HG03565 (cell line): ENCODE measurements around the gene DAP.
A peak's percentile ranks its signal among the peaks of the same experiment; 100 is the strongest.

Experiments used
- ATAC-seq: cut with Tn5 transposase; IDR thresholded peaks from one replicate; pipeline ENCODE4 v1.9.1; 2021; ENCODE audit warnings: mild to moderate bottlenecking, moderate library complexity; ENCODE audit not compliant: unreplicated experiment

Gene DAP

DNA sequence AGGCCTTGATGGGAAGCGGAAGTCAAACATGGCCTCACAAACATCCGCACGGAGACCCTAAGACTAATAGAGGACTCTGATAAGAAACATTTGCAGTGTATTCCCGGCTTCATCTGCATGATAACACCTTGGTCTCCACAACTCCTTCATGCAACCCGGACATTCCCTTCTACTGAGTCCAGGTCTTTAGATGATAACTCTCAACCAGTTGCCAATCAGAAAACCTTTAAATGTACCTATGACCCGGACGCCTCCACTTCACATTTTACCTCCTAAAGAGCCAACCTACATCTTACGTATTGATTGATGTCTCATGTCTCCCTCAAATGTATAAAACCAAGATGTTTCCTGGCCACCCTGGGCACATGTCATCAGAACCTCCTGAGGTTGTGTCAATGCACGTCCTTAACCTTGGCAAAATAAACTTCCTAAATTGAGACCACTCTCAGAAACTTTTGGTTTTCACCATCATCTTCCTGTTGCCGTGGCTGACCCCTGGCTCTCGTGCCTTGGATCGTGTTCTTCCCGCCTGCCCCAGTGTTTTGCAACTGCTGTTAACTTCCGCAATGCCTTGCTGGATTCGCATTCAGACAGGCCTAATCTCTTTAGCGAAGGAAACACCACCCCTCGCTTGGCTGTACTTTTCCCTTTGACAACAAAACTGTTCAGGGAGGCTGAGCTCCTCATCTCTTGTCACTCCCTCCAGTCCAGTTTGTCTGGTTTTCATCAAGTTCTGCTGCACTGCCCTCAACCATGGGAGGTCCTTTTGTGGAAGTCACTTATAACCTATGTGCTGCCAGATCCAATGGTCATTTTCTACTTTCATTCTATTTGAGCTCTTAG is 1.1 kb upstream of the DAP start:
- no peak for ATAC-seq

DNA sequence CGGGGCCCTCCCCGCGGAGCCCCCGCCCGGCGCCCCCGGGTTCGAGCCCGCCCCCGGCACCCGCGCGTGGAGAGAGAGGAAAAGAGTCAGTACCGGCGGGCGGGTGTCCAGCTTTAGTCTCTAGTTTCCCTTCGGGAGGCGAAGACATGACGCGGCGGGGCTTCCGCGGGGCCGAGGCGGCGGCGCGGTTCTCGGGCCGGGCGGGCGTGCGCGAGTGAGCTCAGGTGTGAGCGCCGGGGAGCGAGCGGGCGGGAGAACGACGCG is 181 bp downstream of the DAP start:
- ATAC-seq: no peak

DNA sequence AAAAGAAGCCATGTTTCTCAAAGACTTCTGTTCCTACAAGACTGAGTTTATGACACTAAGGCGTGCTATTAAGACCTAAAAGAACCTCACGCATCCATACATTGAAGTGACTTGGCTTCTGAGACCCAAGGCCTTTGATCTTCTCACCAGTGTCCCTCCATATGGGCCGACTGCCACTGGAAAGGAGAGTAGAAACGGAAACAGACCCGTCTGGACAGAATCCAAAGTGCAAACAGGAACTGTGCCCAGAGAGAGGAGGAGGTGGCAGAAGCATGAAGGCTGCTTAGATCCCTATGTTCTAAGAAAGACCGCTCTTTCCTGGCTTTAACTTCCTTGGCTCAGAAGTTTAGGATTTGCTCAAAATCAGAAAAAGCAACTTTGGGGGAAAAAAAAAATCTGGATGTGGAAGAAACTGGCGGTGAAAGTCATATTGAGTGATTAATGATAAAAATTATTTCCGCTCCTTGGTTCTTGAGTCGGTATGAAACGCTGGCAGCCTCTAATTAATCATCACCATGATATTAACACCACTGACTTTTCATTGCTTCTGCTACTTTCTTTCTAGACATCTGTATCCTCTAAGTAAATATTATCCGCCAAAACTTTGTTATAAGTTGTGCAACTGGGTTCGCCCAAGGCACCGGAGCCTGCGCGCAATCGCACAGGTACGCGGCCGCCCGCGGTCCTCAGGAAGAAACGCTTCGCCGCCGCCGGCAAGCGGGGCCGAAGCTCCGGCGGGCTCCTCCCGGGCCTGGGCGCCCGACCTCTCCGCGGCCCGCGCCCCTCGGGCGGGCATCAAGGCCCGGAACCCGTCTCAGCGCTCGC is 726 bp downstream of the DAP start:
- peak; percentile 16 for ATAC-seq

DNA sequence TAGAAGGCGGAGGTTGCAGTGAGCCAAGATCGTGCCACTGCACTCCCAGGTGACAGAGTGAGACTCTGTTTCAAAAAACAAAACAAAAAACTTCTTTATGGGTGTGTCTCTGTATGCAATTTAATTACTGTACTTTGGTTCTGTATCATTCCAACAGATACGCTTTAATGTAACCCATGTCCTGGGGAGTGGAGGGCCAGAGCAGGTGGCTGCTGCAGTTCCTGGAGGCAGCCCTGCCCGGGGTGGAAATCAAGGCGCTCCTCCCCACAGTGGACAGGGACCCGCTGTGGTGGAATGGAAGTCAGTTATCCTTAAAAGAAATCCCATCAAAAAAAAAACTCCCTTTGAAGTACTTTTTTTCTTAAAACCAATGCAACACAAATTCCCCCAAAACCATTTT is 1.9 kb downstream of the DAP start:
- no peak for ATAC-seq

DNA sequence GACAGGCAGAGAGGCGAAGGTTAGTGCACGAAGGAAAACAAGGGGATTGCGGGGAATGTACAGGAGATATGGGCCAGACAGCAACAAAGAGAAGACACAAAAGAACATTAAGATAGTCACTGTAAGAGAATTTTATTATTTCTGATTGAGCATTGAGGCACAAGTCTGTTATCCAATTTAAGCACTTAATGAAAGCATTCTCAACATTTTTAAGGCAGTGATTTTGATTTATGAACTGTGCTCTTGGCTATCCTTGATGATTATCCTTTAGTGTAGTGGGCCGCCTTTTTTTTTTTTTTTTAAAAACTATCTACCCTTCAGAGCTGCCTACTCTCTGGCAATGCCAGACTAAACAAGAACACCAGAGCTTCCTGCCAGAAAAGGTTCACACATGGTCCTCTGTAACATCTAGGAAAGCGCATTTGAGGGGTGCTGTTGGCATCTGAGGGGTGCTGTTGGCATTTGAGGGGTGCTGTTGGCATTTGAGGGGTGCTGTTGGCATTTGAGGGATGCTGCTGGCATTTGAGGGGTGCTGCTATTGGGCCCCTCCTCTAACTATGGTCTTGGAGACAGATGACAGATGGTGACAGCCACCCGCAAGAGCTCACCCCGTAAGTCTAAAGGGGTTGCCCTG is 3.0 kb downstream of the DAP start:
- ATAC-seq: no peak

DNA sequence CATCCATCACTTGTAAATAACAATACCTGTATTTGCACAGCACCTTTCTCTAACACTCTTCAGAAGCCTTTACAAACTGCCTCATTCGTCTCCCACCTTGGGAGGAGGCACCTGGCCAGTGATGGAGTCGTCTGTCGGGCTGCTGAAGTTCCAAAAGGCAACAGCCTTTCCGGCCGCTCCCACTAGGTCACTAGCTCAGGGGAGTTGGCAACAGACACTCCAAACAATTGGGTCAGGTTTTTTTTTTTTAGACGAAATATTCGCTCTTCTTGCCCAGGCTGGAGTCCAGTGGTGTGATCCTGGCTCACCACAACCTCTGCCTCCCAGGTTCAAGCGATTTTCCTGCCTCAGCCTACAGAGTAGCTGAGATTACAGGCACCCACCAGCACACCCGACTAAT is 4.0 kb downstream of the DAP start:
- ATAC-seq: no peak

DNA sequence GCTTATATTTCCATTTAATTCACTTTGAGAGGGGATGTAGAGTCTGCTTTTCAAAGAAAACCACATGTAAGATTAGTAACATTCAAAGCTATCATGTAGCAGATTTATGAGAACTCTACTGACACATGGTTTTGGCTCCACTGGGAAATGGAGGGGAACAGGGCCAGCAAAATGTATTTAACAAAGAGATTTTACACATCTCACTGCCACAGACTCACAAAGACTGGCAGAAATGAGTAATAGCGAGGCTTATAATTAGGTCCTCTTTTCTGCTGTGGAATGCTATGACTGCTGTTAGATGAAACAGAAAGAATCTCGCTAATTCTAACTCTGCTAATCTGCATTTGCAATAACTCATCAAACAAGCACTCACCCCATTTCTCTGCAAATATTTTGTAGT is 4.5 kb downstream of the DAP start:
- no peak for ATAC-seq

DNA sequence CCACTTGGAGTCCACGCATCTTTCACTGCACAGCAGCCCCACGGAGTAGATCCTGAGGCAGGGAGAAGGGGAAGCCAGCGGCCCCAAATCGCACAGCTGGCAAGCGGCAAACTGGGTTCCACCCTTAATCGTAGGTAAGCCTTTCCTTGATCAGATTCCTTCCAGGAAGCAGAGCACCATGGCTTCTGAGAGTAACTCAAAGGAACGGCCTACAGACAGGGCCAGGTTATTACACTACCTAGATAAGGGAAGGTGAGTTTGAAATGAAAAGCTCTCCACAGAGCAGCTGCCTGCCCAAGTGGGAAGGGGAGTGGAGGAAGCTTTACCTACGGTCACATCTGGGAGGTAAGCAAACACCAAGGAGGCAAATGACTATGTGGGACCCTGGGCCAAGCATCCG is 7.9 kb downstream of the DAP start:
- ATAC-seq: no peak

DNA sequence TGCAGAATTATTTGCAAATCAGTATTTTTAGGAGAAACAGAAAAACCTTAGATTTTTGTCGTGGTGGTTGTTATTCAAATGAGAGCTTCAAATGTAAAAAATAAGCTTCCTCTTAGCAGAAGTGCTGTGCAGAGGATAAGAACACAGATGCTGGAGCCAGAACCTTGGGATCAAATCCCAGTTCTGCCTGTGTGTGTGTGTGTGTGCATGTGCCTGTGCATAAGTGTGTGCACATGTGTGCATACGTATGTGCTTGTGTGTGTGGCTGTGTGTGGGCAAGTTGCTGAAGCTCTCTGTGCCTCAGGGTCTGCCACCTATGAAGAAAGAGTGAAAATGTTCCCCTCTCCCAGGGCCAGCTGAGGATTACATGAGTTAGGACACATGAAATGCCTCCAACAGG is 8.6 kb downstream of the DAP start:
- ATAC-seq: no peak

DNA sequence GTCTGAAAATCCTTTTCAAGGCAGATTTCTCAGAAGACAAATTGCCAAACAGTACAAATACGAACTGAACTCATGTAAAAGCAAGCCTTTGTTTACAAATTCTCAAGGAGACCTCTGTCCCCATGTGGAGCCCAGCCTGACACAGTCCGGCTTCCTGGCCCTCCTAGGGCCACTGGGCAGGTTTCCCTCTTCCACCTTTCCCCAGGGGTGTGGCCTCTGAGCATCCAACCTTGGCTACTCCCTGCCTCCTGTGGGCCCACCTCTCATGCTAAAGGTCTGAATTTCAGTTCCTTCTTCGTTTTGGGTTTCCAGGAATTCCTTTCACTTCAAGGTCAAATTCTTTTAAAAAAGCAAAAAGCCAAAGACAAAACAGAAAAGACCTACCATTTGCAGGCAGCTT is 10.1 kb downstream of the DAP start:
- ATAC-seq: no peak

DNA sequence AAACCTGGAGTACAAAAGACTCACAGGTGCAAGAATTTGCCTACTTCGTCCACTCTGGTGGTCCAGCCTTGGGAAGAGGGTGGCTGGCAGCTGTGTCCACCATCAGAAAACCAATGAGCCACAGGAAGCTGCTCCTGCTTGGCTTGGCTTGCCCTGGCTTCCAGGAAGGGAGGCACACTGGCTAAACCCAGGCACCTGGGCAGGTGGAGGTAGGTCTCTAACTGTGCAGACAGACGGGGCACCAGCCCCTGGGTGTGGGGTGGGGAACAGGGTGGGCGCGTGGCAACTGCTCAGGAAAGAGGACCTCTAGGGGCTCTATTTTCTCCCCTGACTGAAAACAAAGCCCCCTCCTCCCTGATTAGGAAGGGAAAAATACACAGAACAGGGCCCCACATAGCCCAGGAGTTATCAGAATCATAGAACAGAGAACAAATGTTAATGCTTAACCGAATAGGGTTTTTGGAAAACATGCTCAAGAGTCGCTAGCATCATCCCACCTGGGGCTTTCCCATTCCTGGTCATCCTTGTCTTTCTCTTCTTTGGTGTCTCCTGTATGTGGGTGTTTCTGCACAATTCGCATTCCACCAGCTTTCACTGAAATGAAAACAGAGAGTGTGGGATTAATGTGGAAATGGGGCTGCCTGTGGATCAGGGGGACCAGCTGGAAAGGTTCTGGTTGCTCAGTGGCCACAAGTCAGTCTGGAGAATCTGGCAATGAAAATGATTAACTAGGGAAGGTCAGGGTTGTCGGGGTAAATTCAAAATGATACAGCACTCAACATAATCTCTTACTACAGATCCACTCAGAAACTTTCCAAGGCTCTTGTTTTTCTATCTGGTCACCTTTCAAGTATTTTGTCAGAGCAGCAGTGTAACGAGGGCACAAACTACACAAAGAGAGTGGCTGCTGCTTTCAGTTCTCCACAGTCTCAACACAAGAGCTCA is 13.1 kb downstream of the DAP start:
- ATAC-seq: no peak

DNA sequence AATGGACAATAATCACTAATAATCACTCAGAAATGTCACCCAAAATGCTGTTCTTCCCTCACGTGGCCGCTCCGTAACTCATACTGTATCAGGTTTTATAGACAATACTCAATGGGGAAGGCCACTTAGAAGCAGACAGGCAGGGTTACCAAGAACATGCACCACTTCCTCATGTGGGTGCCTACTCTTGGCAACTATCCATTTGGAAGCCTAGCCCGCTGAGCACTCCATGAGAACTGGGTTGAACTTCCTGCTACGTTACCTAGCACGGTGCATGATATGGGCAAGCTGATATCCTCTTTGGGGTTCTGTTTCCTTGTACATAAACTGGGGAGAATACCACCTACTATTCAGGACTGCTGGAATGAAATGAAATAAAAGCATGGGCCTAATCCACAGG is 14.3 kb downstream of the DAP start:
- no peak for ATAC-seq

DNA sequence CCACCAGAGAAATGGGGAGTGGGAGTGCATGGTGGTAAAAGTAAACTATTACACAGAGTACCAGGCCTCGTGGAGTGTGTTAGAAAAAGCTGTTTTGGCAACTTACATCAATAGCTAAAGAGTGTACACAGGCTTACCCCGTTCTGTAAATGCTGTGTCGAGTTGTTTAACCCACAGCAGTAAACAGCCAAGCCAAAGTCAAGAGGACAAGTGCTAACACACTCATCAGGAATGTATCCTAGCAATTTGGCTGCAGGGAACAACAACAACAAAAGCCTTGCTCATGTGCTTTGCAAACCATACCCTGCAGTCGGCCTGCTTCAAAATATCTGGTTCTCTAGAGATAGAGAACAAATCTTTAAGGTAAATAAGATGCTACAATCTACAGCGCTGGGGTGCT is 15.9 kb downstream of the DAP start:
- ATAC-seq: no peak

DNA sequence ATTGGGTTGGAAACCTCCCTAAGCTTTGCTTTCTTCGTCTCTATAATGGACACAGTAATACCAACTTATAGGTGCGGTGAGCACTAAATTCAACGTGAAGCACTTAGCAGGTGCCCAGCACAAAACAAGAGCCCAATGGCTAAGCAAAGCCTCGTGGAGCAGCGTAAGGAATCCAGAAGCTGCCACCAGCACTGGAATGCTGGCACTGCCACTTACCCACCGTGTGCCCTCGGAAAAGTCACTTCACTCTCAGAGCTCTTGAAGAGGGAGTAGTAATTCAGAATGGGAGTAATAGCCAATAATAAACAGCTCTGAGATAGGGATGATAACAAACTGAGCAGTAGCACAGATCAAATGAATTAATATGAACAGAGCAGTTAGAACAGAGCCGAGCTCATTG is 16.4 kb downstream of the DAP start:
- ATAC-seq: no peak

DNA sequence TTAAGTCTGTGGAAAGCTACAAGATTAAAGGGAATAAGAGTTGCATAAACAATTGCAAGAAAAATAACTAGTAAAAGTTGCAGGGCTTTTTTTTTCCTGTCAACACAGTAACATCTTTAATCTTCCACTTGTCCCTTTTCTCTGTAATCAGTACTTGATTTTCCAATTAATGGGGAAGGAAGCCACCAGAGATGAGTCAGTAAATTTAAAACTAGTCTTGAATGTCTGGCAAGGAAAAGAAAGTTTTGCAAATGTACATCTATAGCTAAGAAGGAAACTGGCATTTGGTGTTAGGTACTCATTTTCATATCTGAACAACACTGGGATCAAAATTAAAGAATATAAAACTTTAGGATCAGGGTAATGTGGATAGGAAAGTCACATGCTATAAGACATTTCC is 17.1 kb downstream of the DAP start:
- no peak for ATAC-seq

DNA sequence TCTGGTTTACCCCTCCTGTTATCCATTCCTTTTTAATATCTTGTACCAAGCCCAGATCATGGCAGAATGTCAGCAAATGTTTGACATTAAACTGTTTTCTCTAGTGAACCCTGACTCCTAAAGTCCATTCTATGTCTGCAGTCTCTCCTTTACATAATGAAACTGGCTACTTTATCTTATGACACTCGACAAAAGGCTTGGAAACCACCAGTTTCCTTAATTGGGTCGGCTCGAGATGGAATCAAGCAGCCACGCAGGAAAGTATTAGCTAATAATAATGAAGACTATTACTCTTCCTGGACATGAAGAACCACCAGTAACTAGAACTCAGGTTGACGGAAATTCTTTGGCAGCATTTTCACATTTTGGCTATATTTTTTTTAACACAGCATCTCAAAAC is 17.5 kb downstream of the DAP start:
- no peak for ATAC-seq

DNA sequence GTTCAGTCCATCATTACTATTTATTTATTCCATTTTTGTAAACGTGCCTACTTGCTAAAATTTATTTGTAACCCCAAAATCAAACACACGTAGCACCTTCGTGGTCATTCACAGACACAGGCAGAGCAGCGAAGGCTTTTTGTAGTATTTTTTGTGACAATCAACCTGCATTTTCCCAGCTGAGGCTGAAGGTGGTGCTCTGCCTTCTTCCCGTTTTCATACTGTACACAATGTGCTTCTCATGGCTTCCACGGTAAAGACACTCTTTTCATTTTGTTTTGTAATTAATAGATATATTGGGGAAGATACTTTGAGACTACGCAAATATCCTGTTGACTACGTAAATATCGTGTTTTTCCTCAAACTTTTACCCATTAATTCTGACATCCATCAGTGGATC is 19.4 kb downstream of the DAP start:
- no peak for ATAC-seq

DNA sequence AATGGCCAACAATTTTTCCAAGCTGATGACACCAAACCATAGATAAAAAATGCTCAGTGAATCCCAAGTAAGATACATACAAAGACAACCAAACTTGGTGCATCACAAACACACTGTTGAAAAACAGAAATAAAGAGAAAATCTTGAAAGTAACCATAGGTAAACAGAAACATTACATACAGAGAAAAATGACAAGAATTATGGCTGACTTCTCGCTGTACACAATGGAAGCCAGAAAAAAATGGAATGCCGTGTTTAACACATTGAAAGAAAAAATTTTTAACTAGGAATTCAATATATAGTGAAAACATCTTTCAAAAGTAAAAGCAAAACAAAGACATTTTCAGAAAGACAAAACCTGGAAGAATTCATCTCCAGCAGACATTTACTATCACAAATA is 20.6 kb downstream of the DAP start:
- no peak for ATAC-seq

DNA sequence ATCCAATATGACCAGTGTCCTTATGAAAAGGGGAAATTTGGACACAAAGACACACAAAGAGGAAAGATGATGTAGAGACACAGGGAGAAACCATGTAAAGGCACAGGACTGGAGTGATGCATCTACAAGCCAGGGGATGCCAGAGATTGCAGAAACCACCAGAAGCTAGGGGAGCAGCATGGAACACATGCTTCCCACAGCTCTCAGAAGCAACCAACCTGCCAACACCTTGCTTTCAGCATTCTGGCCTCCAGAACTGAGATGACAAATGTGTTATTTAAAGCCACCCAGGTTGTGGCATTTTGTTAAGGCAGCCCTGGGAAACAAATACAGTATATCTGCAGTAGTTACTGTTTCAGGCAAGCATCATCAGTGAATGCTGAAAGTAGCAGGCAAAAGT is 23.2 kb downstream of the DAP start:
- ATAC-seq: no peak

DNA sequence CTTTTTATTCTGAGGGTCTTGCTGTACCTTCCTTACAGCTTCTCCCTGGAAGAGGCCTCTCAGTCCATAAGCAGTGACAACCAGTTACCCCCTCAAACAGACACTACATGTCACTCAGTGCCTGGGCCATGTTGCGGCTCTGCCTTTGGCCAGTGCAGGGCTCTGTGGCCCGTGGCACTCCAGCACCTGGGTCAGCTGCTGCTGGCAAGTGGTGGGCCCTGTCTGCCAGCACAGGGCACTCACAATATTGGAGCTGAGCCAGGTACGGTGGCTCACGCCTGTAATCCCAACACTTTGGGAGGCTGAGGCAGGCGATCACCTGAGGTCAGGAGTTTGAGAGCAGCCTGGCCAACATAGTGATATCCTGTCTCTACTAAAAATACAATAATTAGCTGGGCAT is 24.2 kb downstream of the DAP start:
- ATAC-seq: no peak

DNA sequence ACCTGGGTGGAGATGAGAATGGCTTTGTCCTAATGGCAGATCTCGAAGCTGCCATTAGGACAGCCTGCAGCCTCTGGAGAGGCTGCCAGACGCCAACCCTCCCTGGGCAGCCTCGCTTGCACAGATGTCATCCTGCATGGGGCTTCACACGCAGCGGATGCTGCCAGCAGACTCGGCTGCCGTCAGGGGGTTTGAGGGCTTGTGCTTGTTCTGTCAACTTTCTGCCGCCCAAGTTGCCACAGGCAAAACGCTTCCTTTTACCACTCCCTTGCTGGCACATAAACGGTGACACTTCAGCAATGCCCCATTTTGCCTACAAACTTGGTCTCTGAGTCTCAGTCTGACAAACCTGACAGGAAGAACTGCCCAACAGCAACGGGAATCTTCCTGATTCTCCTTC is 24.7 kb downstream of the DAP start:
- no peak for ATAC-seq
